ENCODE results near the gene NECAB2.
"Not testable (repeated sequence)": the region's sequence is repeated elsewhere in the genome, so short reads cannot be mapped to it uniquely, and the experiment has no call there.

Gene NECAB2

GRCh38 chr16:83936581-83937165 lies 31.4 kb upstream of the NECAB2 start:
- DNase-seq = no peak

- no peak for DNase-seq
Measured at GRCh38 chr16:83937267-83937666, 30.8 kb upstream of the NECAB2 start.

DNA sequence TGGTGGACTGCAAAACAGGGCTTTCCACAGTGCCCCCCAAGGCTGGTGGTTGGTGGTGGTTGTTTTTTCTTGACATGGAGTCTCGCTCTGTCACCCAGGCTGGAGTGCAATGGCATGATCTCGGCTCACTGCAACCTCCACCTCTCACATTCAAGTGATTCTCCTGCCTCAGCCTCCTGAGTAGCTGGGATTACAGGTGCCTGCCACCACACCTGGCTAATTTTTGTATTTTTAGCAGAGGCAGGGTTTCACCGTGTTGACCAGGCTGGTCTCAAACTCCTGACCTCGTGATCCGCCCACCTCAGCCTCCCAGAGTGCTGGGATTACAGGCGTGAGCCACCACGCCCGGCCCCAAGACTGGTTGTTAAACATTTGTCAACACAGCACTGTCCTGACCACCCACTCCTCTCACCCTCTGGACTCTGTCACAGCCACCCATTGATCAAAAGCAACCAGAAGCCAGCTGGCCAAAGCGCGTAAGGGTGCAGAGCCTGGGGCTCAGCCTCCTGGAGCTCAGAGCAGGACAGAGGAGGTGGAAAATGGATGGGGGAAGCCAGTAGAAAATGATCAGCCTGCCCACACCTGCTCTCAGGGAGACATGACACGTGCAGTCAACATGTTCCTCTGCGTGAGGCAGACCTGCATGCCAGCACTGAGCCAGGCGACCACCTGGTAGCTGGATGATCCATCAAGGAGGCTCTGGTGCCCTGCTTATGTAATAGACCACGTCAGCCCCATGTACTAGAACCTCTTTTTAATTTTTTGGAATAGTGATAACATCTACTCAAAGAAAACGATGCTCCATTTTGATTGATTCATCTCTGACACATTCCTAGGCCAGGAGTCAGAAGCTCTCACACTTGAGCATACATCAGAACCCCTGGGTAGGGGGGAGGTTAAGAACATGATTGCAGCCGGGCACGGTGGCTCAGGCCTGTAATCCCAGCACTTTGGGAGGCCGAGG lies 29.8 kb upstream of the NECAB2 start:
- no peak for DNase-seq

DNA sequence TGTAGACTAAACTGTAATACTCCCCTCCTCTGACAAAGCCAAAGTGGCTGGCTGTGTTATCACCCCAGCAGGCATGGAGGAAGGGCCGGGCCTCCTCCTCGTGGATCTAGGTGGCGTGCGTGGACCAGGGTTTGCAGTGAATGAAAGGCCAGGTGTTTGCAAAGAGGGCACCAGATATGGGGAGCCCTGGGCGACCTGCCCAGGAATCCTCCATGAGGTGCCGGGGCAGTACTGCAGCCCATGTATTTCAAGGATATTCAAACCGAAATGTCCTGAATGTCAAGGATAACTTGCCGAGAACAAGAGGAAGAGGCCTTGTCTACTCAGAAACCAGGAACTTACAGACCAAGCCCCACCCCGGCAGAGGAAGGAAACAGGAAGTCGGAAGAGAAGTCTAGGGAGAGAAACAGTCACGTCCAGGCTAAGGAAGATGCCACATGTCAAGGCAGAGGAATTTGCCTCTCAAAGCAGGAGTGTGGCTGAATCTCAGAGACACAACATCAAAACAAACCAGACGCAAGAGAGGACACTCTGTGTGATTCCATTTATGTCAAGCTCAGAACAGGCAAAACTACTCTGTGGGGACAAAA lies 28.7 kb upstream of the NECAB2 start:
- DNase-seq = no peak

DNA sequence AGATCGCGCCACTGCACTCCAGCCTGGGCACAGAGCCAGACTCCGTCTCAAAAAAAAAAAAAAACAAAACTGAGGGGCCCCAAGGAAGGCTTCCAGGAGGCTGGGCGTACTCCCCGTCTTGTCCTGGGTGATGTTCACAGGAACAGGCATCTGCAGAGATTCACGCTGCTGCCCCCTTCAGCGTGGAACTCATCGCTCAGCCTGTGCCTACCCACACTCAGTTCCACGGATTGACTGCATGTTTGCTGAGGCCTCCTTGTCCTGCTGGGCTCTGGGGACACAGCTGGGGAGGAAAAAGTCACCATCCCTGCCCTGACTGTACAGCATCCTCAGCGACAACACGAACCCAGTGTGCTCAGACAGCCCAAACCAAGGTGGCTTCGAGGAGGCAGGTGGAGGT lies 27.9 kb upstream of the NECAB2 start:
- no peak for DNase-seq

DNA sequence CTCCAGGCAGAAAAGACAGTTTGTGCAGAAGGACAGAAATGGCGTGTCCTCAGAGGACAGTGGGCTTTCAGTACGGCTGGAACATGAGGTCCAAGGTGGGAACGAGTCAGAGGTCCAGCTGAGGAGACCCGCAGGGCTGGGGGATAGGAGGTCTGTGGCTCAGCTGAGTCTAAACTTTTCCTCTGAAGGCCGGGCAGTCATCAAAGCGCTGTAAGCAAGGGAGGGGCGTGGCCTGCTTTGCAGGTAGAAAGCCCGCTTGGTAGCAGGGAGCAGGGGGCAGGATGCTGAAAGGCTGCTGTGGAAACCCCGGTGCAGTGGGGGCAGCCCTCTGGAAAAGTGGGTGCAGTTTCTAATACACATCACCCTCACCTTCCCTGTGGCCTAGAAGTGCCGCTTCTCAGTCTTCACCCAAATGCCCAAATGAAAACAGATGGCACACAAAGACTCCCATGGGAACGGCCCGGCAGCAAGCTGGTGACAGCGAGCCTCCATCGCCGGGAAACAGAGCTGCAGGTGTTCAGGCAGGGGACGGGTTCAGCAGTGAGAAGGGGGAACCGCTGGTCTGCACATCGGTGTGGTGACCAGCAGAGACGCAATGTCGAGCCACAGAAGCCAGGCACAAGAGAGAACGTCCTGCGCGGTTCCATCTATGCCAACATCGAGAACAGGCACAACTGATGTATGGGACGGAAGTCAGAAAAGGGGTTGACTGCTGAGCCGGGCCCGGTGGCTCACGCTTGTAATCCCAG lies 27.2 kb upstream of the NECAB2 start:
- DNase-seq = no peak

- not testable (repeated sequence) for DNase-seq
Measured at GRCh38 chr16:83941546-83941945, 26.5 kb upstream of the NECAB2 start.

- DNase-seq = no peak
Measured at GRCh38 chr16:83942074-83942473, 26.0 kb upstream of the NECAB2 start.

GRCh38 chr16:83942815-83943515 lies 25.1 kb upstream of the NECAB2 start:
- DNase-seq = no peak

GRCh38 chr16:83943516-83944050 lies 24.5 kb upstream of the NECAB2 start:
- no peak for DNase-seq

DNA sequence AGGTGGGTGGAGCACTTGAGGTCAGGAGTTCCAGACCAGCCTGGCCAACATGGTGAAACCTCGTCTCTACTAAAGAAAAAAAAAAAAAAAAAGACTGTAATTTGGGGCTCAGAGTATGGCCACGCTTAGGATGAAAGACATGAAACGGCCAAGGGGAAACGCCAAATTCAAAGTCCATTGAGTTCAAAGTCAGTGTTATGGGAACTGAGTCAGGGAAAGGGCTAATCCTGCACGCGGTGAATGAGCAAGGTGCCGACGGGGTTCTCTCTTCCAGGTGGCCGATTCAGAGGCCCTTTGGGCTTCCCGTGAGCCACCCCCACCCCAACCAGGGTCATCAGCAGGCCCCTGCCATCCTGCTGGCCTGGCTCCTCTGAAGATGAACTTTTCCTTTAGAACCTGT lies 22.5 kb upstream of the NECAB2 start:
- no peak for DNase-seq

DNA sequence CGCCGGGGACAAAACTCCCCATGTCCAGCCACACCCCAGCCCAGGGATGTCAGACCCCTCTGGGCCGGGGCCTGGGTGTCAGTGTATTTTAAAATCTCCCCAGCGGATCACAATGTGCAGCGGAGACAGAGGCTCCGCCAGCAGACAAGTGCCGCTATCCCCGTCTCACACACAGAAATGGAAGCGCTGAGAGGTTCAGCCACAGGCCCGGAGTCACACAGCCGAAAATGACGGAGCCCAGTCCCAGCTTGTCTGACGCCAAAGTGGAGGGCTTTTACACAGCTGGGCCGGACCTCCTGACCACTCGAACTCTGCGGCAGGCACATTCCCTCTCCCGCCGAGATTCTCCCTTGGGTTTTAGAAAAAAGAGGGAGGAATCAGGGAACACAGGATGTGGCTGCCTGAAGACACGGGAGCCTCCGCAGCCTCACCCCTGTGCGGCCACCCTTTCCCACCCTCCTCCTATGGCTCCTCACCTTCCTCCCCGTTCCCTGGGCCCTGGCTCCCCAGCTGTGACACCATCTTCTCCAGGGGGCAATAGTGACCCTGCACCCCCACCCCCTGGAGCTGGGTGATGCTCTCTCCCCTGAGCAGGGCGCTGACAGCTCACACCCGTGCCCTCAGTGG lies 21.8 kb upstream of the NECAB2 start:
- no peak for DNase-seq

GRCh38 chr16:83946781-83947566 lies 21.1 kb upstream of the NECAB2 start:
- DNase-seq = no peak

DNA sequence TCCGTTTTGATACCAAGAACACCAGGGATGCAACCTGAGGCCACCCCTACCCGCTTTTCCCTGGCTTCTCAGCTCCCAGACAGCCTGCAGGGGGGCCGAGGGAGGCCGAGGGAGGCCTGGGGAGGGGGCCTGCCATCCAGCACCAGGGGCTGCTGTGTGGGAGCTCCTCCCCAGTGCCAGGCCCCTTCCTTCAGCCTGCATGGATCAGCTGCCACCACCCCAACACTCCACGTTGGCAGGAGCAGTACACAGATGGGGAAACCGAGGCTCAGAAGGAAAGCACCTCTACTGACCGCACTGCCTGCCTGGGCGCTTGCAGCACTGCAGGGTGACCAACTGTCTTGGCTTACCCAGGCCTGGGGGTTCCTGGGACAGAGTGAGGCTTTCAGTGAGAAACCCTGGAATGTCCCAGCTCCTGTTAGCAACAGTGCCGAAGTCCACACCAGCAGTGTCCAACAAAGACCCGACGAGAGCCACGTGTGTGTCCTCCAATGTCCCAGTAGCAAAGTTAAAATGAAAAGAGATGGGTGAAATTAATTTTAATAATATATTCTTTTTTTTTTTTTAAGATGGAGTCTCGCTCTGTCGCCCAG lies 20.3 kb upstream of the NECAB2 start:
- DNase-seq = no peak

GRCh38 chr16:83948914-83949723 lies 18.9 kb upstream of the NECAB2 start:
- DNase-seq = no peak

DNA sequence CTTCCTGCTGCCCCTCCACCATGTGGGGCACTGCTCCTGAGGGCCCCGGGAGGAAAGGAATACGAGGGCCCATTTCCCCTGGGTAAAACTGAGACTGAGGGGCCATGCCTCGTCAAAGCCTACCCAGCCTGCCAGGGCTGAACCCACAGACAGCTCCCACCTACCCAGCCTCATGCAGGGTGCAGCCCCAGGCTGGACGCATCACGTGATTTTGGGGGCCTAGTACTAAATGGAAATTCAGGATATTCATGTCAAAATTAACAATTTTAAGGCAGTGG lies 18.4 kb upstream of the NECAB2 start:
- no peak for DNase-seq

GRCh38 chr16:83950862-83951399 lies 17.1 kb upstream of the NECAB2 start:
- not testable (repeated sequence) for DNase-seq

GRCh38 chr16:83951544-83951943 lies 16.5 kb upstream of the NECAB2 start:
- no peak for DNase-seq

- DNase-seq = no peak
Measured at GRCh38 chr16:83952587-83952939, 15.5 kb upstream of the NECAB2 start.

Measured in DMS79 (cell line).